Heart right ventricle (tissue), 16 donors: ENCODE data around the gene EPN3. TPM values are rescaled to one million over a fixed set of nuclear protein-coding genes. Genes with fewer than 3 reads are reported as not detected.

Source experiments
- ATAC-seq, 8 donors: fragments of 200-7000 bp; cut with Tn5 transposase; one replicate each; pipeline ENCODE4 v1.9.1; 2020; ENCODE audit warnings: mild to moderate bottlenecking in 8 of 8, moderate library complexity in 8 of 8, moderate number of reproducible peaks in 1 of 8
- DNase-seq, 2 donors: peaks; one replicate each; pipeline ENCODE4 v3.0.0-alpha.2; 2020
- H3K27ac ChIP-seq, 10 donors: fragments of 200-600 bp; sonication (generic) in 2 of 10; one replicate each; pipeline versions ENCODE4 v1.5.0 to v1.8.0; 2020 to 2022; ENCODE audit warnings: mild to moderate bottlenecking in 3 of 10
- H3K27me3 ChIP-seq, 7 donors: fragments of 200-600 bp; one replicate each; pipeline ENCODE4 v1.8.0; 2021 to 2022; ENCODE audit warnings: mild to moderate bottlenecking in 2 of 7
- H3K36me3 ChIP-seq, 9 donors: fragments of 200-600 bp; sonication (generic) in 1 of 9; one replicate each; pipeline versions ENCODE4 v1.5.0 to v1.8.0; 2020 to 2022; ENCODE audit warnings: mild to moderate bottlenecking in 2 of 9
- H3K4me1 ChIP-seq, 9 donors: fragments of 200-600 bp; sonication (generic) in 1 of 9; one replicate each; pipeline versions ENCODE4 v1.5.0 to v1.8.0; 2020 to 2022; ENCODE audit warnings: mild to moderate bottlenecking in 4 of 9
- H3K4me3 ChIP-seq, 10 donors: fragments of 200-600 bp; sonication (generic) in 2 of 10; one replicate each; pipeline versions ENCODE4 v1.5.0 to v1.8.0; 2020 to 2022; ENCODE audit warnings: mild to moderate bottlenecking in 7 of 10, moderate library complexity in 2 of 10
- H3K9me3 ChIP-seq, 11 donors: fragments of 200-600 bp in 10 of 11; sonication (generic) in 2 of 11; one replicate each; pipeline versions ENCODE4 v1.5.0 to v1.8.0; 2013 to 2022; ENCODE audit warnings: mild to moderate bottlenecking in 2 of 11, control low read depth in 1 of 11, moderate library complexity in 1 of 11
- WGBS, 2 donors: extraction: QIAGEN DNeasy Blood & Tissue Kit; methylation state at CpG; one replicate each; pipeline ENCODE4 v1.1.7; 2013; ENCODE audit warnings: inconsistent platforms in 1 of 2; 5-methylcytosine and 5-hydroxymethylcytosine counted together
- intact Hi-C, 10 donors: fragments of 100-400 bp; cut with DNase I; formaldehyde crosslinking; loops; one replicate each; pipeline versions ENCODE4 v1.11.1 to v1.14.2; 2022
- polyA plus RNA-seq, 2 donors: library from polyadenylated mRNA; stranded (reverse); fragments of 200-250 nt; gene quantifications; one replicate each; pipeline ENCODE4 v1.2.3, GENCODE V29; 2013
- total RNA-seq, 10 donors: library from RNA; stranded (reverse); fragmentation: NEBNext Ultra II Directional in 3 of 10; extraction: Animal tissue kit (Norgen Biotek cat#: 25700) in 3 of 10; gene quantifications; one replicate each; pipeline versions ENCODE4 v1.2.1 to v1.2.4, GENCODE V29; 2021 to 2023
- TF ChIP-seq, protein P1 (sequence below), 9 donors: fragments of 200-600 bp; sonication (generic) in 2 of 9; IDR thresholded peaks; one replicate each; pipeline versions ENCODE4 v1.5.0 to v1.8.0; 2021 to 2022; ENCODE audit warnings: antibody characterized with exemption in 9 of 9, mild to moderate bottlenecking in 5 of 9, moderate library complexity in 1 of 9
- donor health status: Arrhythmogenic right ventricular cardiomyopathy.
- donor health status: ischemic (EF 13 %, LVEDD 7.1; RV severe dilation, severe dysfunction).
- donor health status: healthy with polysubstance abuse.
- donor health status: DM: no; HTN: yes; CAD: no.
- donor health status: DM: no; HTN: no; CAD: no.
- donor health status: ischemic (EF 25% LVEDD 6.9; RV normal size, moderate dysfunction).
- donor health status: ischemic (EF 25% LVEDD 5.7; RV mildly dilated, moderate dysfunction).
- donor health status: healthy.
- donor health status: DM: yes; HTN: yes; CAD: no.
- donor health status: Ischemic cardiomyopathy.
- donor health status: ischemic (EF 35%, LVEDD 5.7; RV mildly dilated, moderate dysfunction).
- donor health status: nonischemic (EF 11% LVEDD 7.7; RV severe dilation, severe dysfunction).
- donor health status: DM: yes; HTN: yes; CAD: no.
- donor health status: PGD.
- donor health status: ischemic (EF 29% LVEDD 5.4; RV normal size, mild dysfunction).
- donor health status: nonischemic (EF 23%, LVEDD 6.1; RV moderate dilation, normal function).

Gene EPN3
- total and polyA plus RNA-seq, 12 donors = 3.0 to 21.5 (median 10.1) TPM

DNA sequence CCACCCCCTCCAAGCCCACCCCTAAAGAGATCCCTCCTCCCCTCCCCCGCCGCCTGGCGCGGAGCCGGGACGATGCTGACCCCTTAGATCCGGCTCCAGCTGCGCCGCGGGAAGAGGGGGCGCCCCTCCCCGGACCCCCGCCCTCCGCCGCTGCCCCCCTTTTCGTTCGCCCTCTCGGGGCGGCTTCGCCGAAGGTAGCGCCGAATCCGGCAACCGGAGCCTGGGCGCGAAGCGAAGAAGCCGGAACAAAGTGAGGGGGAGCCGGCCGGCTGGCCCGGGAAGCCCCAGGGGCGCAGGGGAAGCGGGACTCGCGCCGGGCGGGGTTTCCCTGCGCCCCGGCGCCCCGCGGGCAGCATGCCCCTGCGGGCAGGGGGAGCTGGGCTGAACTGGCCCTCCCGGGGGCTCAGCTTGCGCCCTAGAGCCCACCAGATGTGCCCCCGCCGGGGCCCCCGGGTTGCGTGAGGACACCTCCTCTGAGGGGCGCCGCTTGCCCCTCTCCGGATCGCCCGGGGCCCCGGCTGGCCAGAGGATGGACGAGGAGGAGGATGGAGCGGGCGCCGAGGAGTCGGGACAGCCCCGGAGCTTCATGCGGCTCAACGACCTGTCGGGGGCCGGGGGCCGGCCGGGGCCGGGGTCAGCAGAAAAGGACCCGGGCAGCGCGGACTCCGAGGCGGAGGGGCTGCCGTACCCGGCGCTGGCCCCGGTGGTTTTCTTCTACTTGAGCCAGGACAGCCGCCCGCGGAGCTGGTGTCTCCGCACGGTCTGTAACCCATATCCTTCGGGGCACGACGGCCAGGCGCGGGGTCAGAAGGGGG is 28.6 kb downstream of the EPN3 start:
- Histone ChIP-seq H3K4me1 (peaks cover 13 to 64% (median 39%) of the 10 kb centered on the region in 9 donors), H3K36me3 (peaks cover 0 to 2% (median 0%) of the 10 kb centered on the region in 9 donors), H3K27me3 (peaks cover 17 to 98% (median 68%) of the 10 kb centered on the region in 7 donors), H3K4me3 (peak overlapping the region; percentile 36 to 66 (median 56)), H3K27ac (no peak overlapping the region), H3K9me3 (no peaks in the 10 kb centered on the region)
- intact Hi-C loops = loop anchor here in 1 of 10 donors (5.0 kb wide), 1 partner anchor 41 kb away; no protein-coding TSS in a partner anchor
- 1% methylated on average over 63 to 87 of the region's 88 CpGs for WGBS, 2 donors
- no peak for DNase-seq
- TF ChIP-seq, protein P1, sequence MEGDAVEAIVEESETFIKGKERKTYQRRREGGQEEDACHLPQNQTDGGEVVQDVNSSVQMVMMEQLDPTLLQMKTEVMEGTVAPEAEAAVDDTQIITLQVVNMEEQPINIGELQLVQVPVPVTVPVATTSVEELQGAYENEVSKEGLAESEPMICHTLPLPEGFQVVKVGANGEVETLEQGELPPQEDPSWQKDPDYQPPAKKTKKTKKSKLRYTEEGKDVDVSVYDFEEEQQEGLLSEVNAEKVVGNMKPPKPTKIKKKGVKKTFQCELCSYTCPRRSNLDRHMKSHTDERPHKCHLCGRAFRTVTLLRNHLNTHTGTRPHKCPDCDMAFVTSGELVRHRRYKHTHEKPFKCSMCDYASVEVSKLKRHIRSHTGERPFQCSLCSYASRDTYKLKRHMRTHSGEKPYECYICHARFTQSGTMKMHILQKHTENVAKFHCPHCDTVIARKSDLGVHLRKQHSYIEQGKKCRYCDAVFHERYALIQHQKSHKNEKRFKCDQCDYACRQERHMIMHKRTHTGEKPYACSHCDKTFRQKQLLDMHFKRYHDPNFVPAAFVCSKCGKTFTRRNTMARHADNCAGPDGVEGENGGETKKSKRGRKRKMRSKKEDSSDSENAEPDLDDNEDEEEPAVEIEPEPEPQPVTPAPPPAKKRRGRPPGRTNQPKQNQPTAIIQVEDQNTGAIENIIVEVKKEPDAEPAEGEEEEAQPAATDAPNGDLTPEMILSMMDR (IDR thresholded peaks at IDR 0.05) = no peak
- no peak for ATAC-seq

DNA sequence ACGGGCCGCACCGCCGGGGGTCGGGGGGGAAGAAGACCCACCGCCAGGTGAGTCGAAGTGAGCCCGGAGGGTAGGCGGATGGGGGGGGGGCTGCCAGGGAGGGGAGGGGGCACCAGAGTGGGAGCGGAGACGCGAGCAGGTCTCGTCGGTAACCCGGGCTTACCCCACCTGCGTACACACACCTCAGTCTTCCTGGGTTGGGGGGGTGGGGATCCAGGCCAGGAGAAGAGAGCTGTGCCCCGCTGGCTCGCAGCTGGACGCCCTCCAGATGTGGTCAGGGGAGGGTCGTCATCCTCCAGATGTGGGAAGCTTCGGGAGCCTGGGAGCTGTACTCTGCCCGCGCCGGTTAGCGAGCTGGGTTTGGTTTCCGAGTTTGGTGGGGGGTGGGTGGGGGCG is 29.2 kb downstream of the EPN3 start:
- no peaks in the 10 kb centered on the region for H3K9me3 ChIP-seq
- ATAC-seq = no peak
- H3K27me3 ChIP-seq = peaks cover 17 to 99% (median 75%) of the 10 kb centered on the region in 7 donors
- TF ChIP-seq, protein P1 (IDR thresholded peaks at IDR 0.05) = no peak
- no peaks in the 10 kb centered on the region for H3K36me3 ChIP-seq
- no peak for DNase-seq
- H3K4me1 ChIP-seq = peaks cover 13 to 61% (median 39%) of the 10 kb centered on the region in 9 donors
- H3K27ac ChIP-seq = no peak overlapping the region
- H3K4me3 ChIP-seq = peak overlapping the region in 2 of 10 donors; percentile 60 to 66
- intact Hi-C loops = loop anchor here in 1 of 10 donors (5.0 kb wide), 1 partner anchor 41 kb away; no protein-coding TSS in a partner anchor
- 2% methylated on average over 20 to 27 of the region's 27 CpGs for WGBS, 2 donors

DNA sequence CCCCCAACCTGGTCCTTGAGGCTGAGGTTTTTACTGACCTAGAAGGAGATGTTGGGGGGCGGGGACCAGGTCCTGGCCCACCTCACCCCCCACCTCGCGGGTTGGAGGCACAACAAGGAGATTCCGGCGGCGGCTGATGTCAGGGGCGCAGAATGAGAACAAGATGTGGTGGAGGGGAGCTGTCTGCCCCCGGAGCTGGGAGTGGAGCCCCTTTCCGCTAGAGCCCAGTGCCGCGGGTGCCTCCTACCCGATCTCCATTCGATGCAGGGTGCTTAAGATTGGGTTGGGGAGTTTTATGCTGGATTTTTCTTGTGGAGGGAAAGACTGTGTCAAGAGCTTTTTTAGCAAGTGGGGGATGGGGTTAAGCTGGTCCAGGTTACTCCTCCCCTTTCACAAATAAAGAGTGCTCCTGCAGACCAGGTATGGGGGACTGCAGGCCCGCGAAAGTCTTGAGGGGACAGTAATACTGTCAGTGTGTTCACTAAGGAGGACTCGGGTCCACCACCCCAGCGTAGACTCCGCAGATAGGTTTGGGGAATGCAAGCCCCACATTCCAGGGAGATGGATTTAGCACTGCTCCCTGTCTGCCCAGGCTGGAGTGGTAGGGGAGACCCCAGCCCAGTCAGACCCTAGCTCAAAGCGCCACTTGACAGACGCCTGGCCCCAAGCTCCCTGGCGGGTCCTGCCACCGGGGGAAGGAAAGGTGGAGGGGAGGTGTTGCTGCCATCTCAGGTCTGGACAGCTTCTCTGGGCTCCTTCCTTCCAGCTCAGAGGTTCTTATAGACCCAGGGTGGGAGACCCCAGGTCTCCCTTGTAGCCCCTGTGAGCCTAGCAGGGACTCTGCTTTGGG is 29.9 kb downstream of the EPN3 start:
- ATAC-seq (no peak), DNase-seq (no peak)
- Histone ChIP-seq H3K36me3 (no peaks in the 10 kb centered on the region), H3K27me3 (peaks cover 17 to 99% (median 82%) of the 10 kb centered on the region in 7 donors), H3K4me3 (no peak overlapping the region), H3K9me3 (no peaks in the 10 kb centered on the region), H3K27ac (no peak overlapping the region), H3K4me1 (peaks cover 13 to 56% (median 39%) of the 10 kb centered on the region in 9 donors)
- intact Hi-C loops = loop anchor here in 1 of 10 donors (5.0 kb wide), 1 partner anchor 40 kb away; no protein-coding TSS in a partner anchor
- TF ChIP-seq, protein P1 (IDR thresholded peaks at IDR 0.05) = no peak
- WGBS, 2 donors = 26 to 34% methylated on average over 22 of the region's 22 CpGs

DNA sequence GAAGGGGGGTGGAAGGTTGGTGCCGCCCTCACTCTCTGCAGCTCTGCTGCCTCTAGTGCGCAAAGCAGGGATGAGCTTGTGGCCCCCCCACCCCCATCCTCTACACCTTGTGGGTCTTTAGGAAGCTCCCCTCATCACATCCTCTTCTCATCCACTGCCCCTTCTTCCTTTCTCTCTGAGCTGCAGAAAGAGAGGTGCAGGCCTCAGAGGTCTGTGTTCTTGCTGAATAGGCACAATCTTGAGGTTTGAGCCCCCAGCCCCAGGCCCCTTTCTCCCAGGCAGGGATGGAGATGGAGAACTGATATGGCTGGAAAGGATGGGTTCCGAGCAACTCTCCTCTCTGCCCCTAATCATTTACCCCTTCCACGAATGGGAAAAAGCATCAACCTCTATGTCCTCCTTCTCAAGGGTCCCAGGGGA is 30.6 kb downstream of the EPN3 start:
- intact Hi-C loops = loop anchor here in 1 of 10 donors (5.0 kb wide), 1 partner anchor 39 kb away; no protein-coding TSS in a partner anchor
- TF ChIP-seq, protein P1 (IDR thresholded peaks at IDR 0.05) = no peak
- ATAC-seq (no peak), DNase-seq (no peak)
- Histone ChIP-seq H3K4me1 (peaks cover 13 to 56% (median 39%) of the 10 kb centered on the region in 9 donors), H3K9me3 (no peaks in the 10 kb centered on the region), H3K27me3 (peaks cover 17 to 95% (median 80%) of the 10 kb centered on the region in 7 donors), H3K4me3 (no peak overlapping the region), H3K27ac (no peak overlapping the region), H3K36me3 (no peaks in the 10 kb centered on the region)
- WGBS, 2 donors = 70 to 75% methylated on average over 4 of the region's 4 CpGs
